Omental fat pad (tissue), 4 donors: ENCODE measurements around the gene LRRC31. TPM values are rescaled to one million over a fixed set of nuclear protein-coding genes. Genes with fewer than 3 reads are reported as not detected.

ENCODE experiments used
- ATAC-seq: fragments of 150-250 bp; one replicate; pipeline ENCODE4 v1.9.1; 2016; ENCODE audit warnings: mild to moderate bottlenecking, moderate library complexity; ENCODE audit not compliant: low FRiP score
- DNase-seq: peaks from one replicate; pipeline ENCODE4 v3.0.0-alpha.2; 2019; ENCODE audit warnings: low spot score
- CTCF ChIP-seq, 3 donors: fragments of 450-650 bp; IDR thresholded peaks; one replicate each; pipeline ENCODE4 v1.5.1; 2016 to 2017; ENCODE audit warnings: antibody characterized with exemption in 3 of 3, mild to moderate bottlenecking in 3 of 3, moderate library complexity in 2 of 3
- total RNA-seq, 4 donors: library from RNA; depleted of rRNA; stranded (reverse); fragments of >200 nt; gene quantifications; one replicate each; pipeline ENCODE4 v1.1.0, GENCODE V29; 2016

Gene LRRC31
- total RNA-seq, 4 donors from 2014 or later, result not detected

- no peak for ATAC-seq
- DNase-seq, result no peak
- no peak for TF ChIP-seq CTCF (IDR thresholded peaks at IDR 0.05)
These were observed 31.7 kb upstream of the LRRC31 start for GRCh38 chr3:169901453-169901852.

GRCh38 chr3:169897284-169897683 is 27.5 kb upstream of the LRRC31 start:
- no peak for TF ChIP-seq CTCF (IDR thresholded peaks at IDR 0.05)
- DNase-seq, result no peak
- ATAC-seq, result no peak

GRCh38 chr3:169895072-169895471 is 25.3 kb upstream of the LRRC31 start:
- DNase-seq, result no peak
- TF ChIP-seq CTCF (IDR thresholded peaks at IDR 0.05), result no peak
- no peak for ATAC-seq

GRCh38 chr3:169894110-169894509 is 24.4 kb upstream of the LRRC31 start:
- no peak for DNase-seq
- no peak for TF ChIP-seq CTCF (IDR thresholded peaks at IDR 0.05)
- no peak for ATAC-seq

- TF ChIP-seq CTCF (IDR thresholded peaks at IDR 0.05), result no peak
- no peak for DNase-seq
These were observed 22.2 kb upstream of the LRRC31 start for GRCh38 chr3:169891886-169892285.

GRCh38 chr3:169886671-169887070 is 16.9 kb upstream of the LRRC31 start:
- TF ChIP-seq CTCF (IDR thresholded peaks at IDR 0.05), result no peak
- DNase-seq, result no peak
- peak; percentile 76 for ATAC-seq

More at GRCh38 chr3:169891886-169892285, 22.2 kb upstream of the LRRC31 start:
- ATAC-seq, result no peak

- no peak for TF ChIP-seq CTCF (IDR thresholded peaks at IDR 0.05)
- no peak for ATAC-seq
- DNase-seq, result no peak
These were observed 11.0 kb upstream of the LRRC31 start for GRCh38 chr3:169880576-169881250.
